HEK293 (cell line): Measurements from ENCODE around the gene THAP7.

ENCODE experiments used
- CTCF ChIA-PET: fragments of 350-600 bp; formaldehyde crosslinking; extraction: SDS; loops from one replicate; lab custom pipeline; 2021; ENCODE audit warnings: antibody characterized with exemption; lab: Yijun Ruan, JAX
- POLR2A ChIA-PET: fragments of 300-600 bp; formaldehyde crosslinking; extraction: SDS; loops from one replicate; lab custom pipeline; 2020; ENCODE audit warnings: antibody characterized with exemption, inconsistent platforms; lab: Yijun Ruan, JAX
- H3K27ac ChIP-seq: fragments of 200-500 bp; sonication (Bioruptor generic); 2 replicates; pipeline ENCODE4 v1.5.1; 2014; ENCODE audit warnings: low read depth, low read length, control low read depth, inconsistent platforms; ENCODE audit errors: extremely low read depth
- H3K36me3 ChIP-seq, 2 experiments: fragments of 200-500 bp in 1 of 2; sonication (Bioruptor generic) in 1 of 2; 1 replicate in 1 of 2; 2 replicates in 1 of 2; pipeline ENCODE4 v1.5.1; 2014 to 2017; ENCODE audit warnings: inconsistent platforms in 2 of 2, low read length in 2 of 2; ENCODE audit not compliant: control insufficient read depth in 2 of 2, insufficient read depth in 1 of 2
- H3K4me1 ChIP-seq: fragments of 200-500 bp; sonication (Bioruptor generic); 2 replicates; pipeline ENCODE4 v1.5.1; 2014; ENCODE audit warnings: mild to moderate bottlenecking, low read length, inconsistent platforms; ENCODE audit not compliant: control insufficient read depth, insufficient read depth
- H3K4me3 ChIP-seq: 2 replicates; pipeline ENCODE4 v1.5.1; 2011; ENCODE audit warnings: low read depth, mild to moderate bottlenecking, control low read depth, low read length, moderate library complexity
- H3K9me3 ChIP-seq: fragments of 200-500 bp; sonication (Bioruptor generic); 2 replicates; pipeline ENCODE4 v1.5.1; 2014; ENCODE audit warnings: low read depth, low read length, inconsistent platforms; ENCODE audit not compliant: control insufficient read depth, insufficient read depth
- HIC1 ChIP-seq: fragments of 450-650 bp; formaldehyde crosslinking; IDR thresholded peaks from 2 replicates; pipeline ENCODE4 v1.5.1; 2016; ENCODE audit warnings: missing biosample characterization, missing genetic modification characterization
- KLF16 ChIP-seq: fragments of 450-650 bp; formaldehyde crosslinking; IDR thresholded peaks from 2 replicates; pipeline ENCODE4 v1.5.1; 2017; ENCODE audit warnings: missing biosample characterization, missing genetic modification characterization
- PRDM6 ChIP-seq: fragments of 450-650 bp; formaldehyde crosslinking; IDR thresholded peaks from 2 replicates; pipeline ENCODE4 v1.5.1; 2017; ENCODE audit warnings: missing biosample characterization, missing genetic modification characterization
- REPIN1 ChIP-seq: fragments of 450-650 bp; formaldehyde crosslinking; IDR thresholded peaks from 2 replicates; pipeline ENCODE4 v1.5.1; 2017; ENCODE audit warnings: missing biosample characterization, missing genetic modification characterization, low read depth
- SALL2 ChIP-seq: fragments of 450-650 bp; formaldehyde crosslinking; IDR thresholded peaks from 2 replicates; pipeline ENCODE4 v1.5.0; 2017; ENCODE audit warnings: missing biosample characterization, mild to moderate bottlenecking, missing genetic modification characterization, borderline replicate concordance
- ZBTB20 ChIP-seq: fragments of 450-650 bp; formaldehyde crosslinking; IDR thresholded peaks from 2 replicates; pipeline ENCODE4 v1.5.1; 2016; ENCODE audit warnings: missing biosample characterization, missing genetic modification characterization
- ZEB2 ChIP-seq: fragments of 450-650 bp; formaldehyde crosslinking; IDR thresholded peaks from 2 replicates; pipeline ENCODE4 v1.5.1; 2016; ENCODE audit warnings: missing biosample characterization, missing genetic modification characterization
- ZFP3 ChIP-seq: fragments of 450-650 bp; formaldehyde crosslinking; IDR thresholded peaks from 2 replicates; pipeline ENCODE4 v1.5.1; 2016; ENCODE audit warnings: low read depth, missing biosample characterization, missing genetic modification characterization
- ZNF121 ChIP-seq: fragments of 450-650 bp; formaldehyde crosslinking; IDR thresholded peaks from 2 replicates; pipeline ENCODE4 v1.5.1; 2016; ENCODE audit warnings: missing biosample characterization, missing genetic modification characterization
- ZNF26 ChIP-seq: fragments of 450-650 bp; formaldehyde crosslinking; IDR thresholded peaks from 2 replicates; pipeline ENCODE4 v1.5.1; 2016; ENCODE audit warnings: missing biosample characterization, missing genetic modification characterization
- ZNF529 ChIP-seq: fragments of 450-650 bp; formaldehyde crosslinking; IDR thresholded peaks from 2 replicates; pipeline ENCODE4 v1.5.1; 2017; ENCODE audit warnings: missing genetic modification characterization, missing biosample characterization; ENCODE audit not compliant: insufficient replicate concordance
- ZNF600 ChIP-seq: fragments of 450-650 bp; formaldehyde crosslinking; IDR thresholded peaks from 2 replicates; pipeline ENCODE4 v1.5.1; 2016; ENCODE audit warnings: missing biosample characterization, missing genetic modification characterization
- ZNF623 ChIP-seq: fragments of 450-650 bp; formaldehyde crosslinking; IDR thresholded peaks from 2 replicates; pipeline ENCODE4 v1.5.1; 2016; ENCODE audit warnings: missing biosample characterization, missing genetic modification characterization
- ZNF624 ChIP-seq: fragments of 450-650 bp; formaldehyde crosslinking; IDR thresholded peaks from 2 replicates; pipeline ENCODE4 v1.5.1; 2017; ENCODE audit warnings: missing biosample characterization, missing genetic modification characterization
- ZNF626 ChIP-seq: fragments of 450-650 bp; sonication (Bioruptor Pico); formaldehyde crosslinking; IDR thresholded peaks from 2 replicates; pipeline ENCODE4 v1.5.1; 2018; ENCODE audit warnings: missing biosample characterization, missing genetic modification characterization, inconsistent platforms
- ZNF658 ChIP-seq: fragments of 450-650 bp; formaldehyde crosslinking; IDR thresholded peaks from 2 replicates; pipeline ENCODE4; 2016; ENCODE audit warnings: missing biosample characterization, missing genetic modification characterization
- ZNF776 ChIP-seq: fragments of 450-650 bp; formaldehyde crosslinking; IDR thresholded peaks from 2 replicates; pipeline ENCODE4 v1.5.0; 2017; ENCODE audit warnings: missing biosample characterization, missing genetic modification characterization, borderline replicate concordance
- ZNF785 ChIP-seq: fragments of 450-650 bp; formaldehyde crosslinking; IDR thresholded peaks from 2 replicates; pipeline ENCODE4 v1.5.1; 2016; ENCODE audit warnings: missing biosample characterization, missing genetic modification characterization
- ZNF792 ChIP-seq: fragments of 450-650 bp; formaldehyde crosslinking; IDR thresholded peaks from 2 replicates; pipeline ENCODE4 v1.5.1; 2016; ENCODE audit warnings: missing biosample characterization, missing genetic modification characterization
- ZNF830 ChIP-seq: fragments of 450-650 bp; IDR thresholded peaks from 2 replicates; pipeline ENCODE4 v1.5.0; 2018; ENCODE audit warnings: missing biosample characterization, missing genetic modification characterization, low read depth, mild to moderate bottlenecking, moderate library complexity
- ZNF843 ChIP-seq: fragments of 450-650 bp; formaldehyde crosslinking; IDR thresholded peaks from 2 replicates; pipeline ENCODE4 v1.5.1; 2016; ENCODE audit warnings: missing biosample characterization, missing genetic modification characterization

The THAP7 gene

GRCh38 chr22:21034989-21035388, 33.1 kb upstream of the THAP7 start:
- no peaks in the 10 kb centered on the region for H3K9me3 ChIP-seq
- H3K36me3 ChIP-seq: no peaks in the 10 kb centered on the region
- POLR2A ChIA-PET: no interaction called here
- TF ChIP-seq ZNF776 (tag by site-specific recombination): no peak
- no peak for TF ChIP-seq ZNF529 (tag by site-specific recombination)
- TF ChIP-seq ZNF26: no peak
- no peak for TF ChIP-seq SALL2 (tag by site-specific recombination)
- TF ChIP-seq ZNF830 (tag by site-specific recombination): no peak
- TF ChIP-seq ZFP3 (tag by site-specific recombination): no peak
- no peak for TF ChIP-seq REPIN1 (tag by site-specific recombination)
- TF ChIP-seq PRDM6: no peak
- no peak for TF ChIP-seq ZBTB20 (tag by site-specific recombination)
- TF ChIP-seq ZNF792 (tag by site-specific recombination): no peak
- TF ChIP-seq ZNF624 (tag by site-specific recombination): no peak
- TF ChIP-seq ZNF785 (tag by site-specific recombination): no peak
- TF ChIP-seq ZNF623 (tag by site-specific recombination): no peak
- TF ChIP-seq ZNF626 (tag by site-specific recombination): no peak
- no peak for TF ChIP-seq ZNF843
- TF ChIP-seq HIC1 (tag by site-specific recombination): no peak
- no peak for TF ChIP-seq KLF16 (tag by site-specific recombination)
- TF ChIP-seq ZNF121 (tag by site-specific recombination): no peak
- no peak for TF ChIP-seq ZNF600
- TF ChIP-seq ZNF658 (tag by site-specific recombination): no peak
- H3K27ac ChIP-seq: no peak overlapping the region
- CTCF ChIA-PET: interaction anchor here (1.3 kb wide), 1 partner anchor 11 kb away, joined by 3 read pairs; no protein-coding TSS in a partner anchor
- H3K4me3 ChIP-seq: no peak overlapping the region
- no peaks in the 10 kb centered on the region for H3K4me1 ChIP-seq

GRCh38 chr22:21033895-21034294, 32.0 kb upstream of the THAP7 start:
- H3K27ac ChIP-seq: no peak overlapping the region
- H3K9me3 ChIP-seq: no peaks in the 10 kb centered on the region
- H3K36me3 ChIP-seq: no peaks in the 10 kb centered on the region
- POLR2A ChIA-PET: no interaction called here
- H3K4me1 ChIP-seq: no peaks in the 10 kb centered on the region
- CTCF ChIA-PET: interaction anchor here (1.2 kb wide), 1 partner anchor 13 kb away, joined by 4 read pairs; no protein-coding TSS in a partner anchor
- no peak for TF ChIP-seq ZNF658 (tag by site-specific recombination)
- TF ChIP-seq ZEB2 (tag by site-specific recombination): no peak
- H3K4me3 ChIP-seq: no peak overlapping the region
